ENCODE measurements around the gene PRKCE.

The PRKCE gene

DNA sequence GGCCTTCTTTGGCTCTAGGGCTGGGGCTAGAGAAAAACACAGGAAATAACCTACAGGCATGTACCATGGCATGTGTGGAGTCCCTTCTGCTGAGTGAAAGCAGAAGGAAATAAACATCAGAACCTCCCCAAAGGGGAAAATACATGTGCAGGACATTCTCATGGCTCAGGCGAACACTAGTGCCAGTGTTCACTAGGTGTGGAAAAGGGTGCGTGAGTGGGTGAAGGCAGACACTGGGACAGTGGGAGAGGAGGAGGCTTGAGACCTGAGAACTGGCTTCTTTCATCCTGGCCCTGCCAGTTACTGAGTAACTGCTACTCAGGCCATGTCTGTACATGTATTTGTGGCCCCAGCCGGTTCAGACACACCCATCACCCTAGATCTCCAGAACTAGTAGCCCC lies 268.2 kb downstream of the PRKCE start:
- DNase-seq: no peak

DNA sequence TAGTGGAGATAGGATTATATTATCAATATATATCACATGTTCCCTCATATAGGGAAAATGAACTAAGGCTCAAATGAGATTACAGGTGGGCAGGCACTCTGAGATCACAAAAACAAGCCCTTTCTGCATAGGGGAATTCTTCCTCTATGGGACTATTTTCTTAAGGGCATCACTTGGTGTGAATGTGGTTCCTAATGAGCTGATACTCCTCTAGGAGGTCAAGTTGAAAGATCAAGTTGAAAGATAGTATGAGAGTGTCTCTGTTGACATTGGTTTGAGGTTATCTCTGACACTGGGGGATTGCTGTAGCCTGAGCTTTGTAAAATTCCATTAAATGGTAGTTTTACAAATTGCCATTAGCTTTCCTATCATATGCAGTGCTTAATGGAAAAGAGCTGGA lies 270.4 kb downstream of the PRKCE start:
- no peak for DNase-seq

DNA sequence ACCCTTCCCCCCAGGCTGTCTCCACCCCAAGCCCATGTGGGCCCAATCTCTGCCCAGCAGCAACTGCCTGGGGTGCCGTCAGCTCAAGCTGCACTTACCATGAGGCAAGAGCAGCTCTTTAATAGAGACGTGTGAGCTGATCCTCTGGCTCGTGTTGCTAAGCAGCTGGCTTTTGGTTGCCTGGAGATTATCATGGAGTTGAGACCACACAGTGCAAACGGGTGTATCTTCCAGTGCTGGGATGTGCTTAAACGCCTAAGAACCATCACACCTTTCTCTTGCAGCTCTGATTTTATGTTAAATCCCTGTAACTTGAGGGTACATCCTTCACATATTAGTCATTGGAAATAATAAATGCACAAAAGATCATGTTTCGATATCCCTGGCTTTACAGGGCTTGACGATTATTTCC lies 271.1 kb downstream of the PRKCE start:
- no peak for DNase-seq

DNA sequence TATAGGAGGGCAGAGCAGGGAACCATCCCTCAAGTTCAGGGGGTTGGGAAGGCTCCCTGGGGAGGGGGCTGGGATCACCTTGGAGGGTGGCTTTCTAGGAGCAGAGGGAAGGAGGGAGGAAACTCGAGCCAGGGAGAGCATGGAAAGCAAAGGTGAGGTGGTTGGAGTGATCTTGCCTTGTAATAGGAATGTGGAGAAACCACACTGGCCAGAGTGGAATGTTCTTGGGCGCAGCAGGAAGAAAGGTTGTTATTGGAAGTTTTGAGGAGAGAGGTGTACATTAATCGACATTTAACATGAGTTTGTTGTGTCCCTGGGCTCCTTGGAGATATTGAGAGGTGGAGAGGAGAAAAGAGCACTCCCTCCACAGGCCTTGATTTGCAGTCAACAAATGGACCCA lies 272.2 kb downstream of the PRKCE start:
- no peak for DNase-seq

DNA sequence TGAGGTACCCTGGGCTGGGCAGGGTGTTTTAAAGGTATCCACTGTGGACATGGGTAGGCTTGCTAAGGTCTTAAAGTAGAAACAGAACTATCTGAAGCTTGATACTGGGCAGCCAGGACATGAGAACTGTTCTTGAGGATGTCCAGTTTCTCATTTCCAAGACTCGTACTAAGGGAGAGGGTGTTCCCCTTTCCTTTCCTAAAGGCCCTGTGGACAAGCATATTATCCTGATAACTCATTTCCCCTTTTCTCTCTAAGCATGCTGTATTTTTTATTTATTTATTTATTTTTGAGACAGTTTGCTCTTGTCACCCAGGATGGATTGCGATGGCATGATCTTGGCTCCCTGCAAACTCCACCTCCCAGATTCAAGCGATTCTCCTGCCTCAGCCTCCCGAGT lies 273.6 kb downstream of the PRKCE start:
- no peak for DNase-seq

DNA sequence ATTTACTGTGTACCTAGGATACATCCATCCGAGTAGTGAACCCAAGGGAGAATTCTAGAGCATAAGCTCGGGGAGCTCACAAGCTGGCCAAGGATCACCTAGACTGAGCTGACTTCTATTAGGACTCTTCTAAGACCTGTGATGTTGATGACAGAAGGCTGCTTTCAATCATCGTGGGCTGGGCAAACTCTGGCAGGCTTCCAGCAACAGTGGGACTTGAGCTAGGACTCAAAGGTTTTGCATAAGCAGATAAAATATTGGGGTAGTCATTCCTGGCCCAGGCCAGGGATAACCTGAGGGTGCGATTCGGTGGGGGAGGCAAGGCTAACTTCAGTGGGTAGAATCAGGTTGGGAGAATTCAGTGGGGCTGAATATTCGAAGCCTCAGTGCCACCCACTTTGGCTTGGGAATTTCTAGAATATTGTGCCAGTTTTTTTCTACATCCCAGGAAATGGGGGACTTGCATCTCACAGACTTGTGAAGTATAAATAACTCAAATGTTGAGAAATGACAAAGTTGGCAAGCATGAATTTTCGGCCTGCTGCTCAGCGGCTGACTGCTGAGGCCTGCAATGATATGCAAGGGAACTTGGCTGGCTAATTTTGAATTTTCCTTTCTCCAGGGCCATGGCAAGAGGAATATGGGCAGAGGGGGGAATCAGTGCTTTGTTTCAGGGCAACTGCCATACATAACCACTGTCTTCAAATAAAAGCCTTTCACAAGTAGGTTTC lies 274.3 kb downstream of the PRKCE start:
- DNase-seq: no peak

DNA sequence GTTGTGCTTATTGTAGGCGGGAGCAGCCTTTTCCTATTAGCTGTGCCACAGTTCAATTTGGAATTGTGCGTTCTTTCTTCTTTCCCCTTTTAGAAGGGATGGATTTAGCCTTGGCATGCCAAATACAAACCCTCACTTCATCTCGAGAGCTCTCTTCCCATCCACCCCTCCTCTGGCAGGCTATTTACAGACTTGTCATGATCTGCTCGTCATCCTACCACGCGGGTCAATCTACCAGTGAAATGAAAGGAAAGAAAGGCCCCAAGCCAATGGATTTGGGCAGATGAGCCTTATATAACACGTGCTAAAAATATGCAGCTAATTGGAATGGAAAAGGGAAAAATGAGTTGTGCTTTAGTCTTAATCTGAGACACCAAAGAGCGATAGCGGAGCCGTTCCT lies 277.5 kb downstream of the PRKCE start:
- DNase-seq: no peak

DNA sequence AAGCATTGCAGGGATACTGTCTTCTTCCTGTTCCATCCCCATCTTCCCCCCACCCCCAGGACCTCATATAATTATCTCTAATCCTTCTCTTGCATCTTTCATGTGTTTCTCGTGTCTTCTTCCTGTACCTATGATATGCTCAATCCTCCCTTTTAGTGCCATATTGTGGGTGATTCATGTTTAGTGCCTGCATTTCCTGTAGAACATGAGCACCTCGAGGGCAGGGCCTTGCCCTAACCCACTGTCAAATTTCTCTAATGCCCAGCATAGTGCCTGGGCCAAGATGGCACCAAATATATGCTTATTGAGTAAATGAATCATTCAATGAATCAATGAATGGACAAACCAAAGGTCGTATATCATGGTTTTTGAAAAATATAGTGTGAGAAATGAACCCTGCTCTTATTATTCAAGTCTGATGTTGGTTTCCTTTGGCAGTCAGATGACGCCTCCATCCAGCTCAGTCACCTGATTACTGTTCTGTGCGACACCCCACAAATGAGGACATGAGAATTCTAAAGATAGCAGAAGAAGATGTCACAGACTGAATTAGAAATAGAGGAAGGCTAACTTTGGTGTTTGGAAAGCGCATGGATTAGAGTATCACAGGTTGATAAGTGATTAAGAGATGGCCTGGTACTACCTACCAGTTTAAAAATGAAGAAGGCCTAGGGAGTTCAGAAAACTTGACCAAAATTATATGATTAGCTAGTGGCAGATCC lies 278.4 kb downstream of the PRKCE start:
- no peak for DNase-seq

DNA sequence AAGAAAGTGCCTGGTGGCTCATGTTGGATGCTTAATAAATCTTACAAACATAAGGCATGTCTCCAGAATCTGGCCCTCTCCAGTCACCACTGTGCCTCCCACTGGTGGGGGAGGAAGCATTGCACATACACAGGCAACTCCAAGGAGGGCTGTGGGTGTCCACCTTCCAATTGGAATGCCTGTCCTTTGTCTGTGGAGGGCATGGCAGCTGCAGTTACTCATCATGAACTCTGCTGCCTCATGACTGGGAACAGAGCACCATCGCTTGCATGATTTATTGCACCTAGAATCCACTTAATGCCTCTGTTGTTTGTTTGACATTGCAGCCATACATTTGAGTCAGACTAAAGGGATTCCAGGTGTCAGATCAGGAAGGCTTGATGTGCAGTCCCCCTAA lies 278.9 kb downstream of the PRKCE start:
- DNase-seq: peak; percentile 54

DNA sequence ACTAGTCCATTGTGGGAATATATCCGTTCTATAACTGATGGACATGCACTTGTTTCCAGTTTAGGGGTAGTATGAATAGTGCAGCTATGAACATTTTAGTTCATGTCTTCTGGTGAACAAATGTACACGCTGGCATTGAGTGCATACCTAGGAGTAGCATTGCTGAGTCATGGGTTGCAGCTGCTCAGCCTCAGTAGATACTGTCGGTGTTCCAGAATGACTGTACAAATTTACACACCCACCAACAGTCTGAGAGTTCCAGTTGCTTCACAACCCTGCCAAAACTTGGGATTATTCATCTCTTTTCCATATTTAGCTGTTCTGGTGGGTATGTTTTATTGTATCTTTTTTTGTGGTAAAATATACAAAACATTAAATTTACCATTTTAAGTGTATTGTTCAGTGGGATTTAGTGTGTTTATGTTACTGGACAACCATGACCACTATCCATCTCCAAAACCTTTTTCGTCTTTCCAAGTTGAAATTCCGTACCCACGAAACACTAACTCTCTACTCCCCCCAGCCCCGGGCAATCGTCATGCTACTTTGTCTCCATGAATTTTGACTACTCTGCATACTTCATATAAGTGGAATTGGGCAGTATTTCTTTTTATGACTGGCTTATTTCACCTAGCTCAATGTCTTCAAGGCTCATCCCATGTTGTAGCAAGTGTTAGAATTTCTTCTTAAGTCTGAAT lies 281.0 kb downstream of the PRKCE start:
- DNase-seq: no peak

DNA sequence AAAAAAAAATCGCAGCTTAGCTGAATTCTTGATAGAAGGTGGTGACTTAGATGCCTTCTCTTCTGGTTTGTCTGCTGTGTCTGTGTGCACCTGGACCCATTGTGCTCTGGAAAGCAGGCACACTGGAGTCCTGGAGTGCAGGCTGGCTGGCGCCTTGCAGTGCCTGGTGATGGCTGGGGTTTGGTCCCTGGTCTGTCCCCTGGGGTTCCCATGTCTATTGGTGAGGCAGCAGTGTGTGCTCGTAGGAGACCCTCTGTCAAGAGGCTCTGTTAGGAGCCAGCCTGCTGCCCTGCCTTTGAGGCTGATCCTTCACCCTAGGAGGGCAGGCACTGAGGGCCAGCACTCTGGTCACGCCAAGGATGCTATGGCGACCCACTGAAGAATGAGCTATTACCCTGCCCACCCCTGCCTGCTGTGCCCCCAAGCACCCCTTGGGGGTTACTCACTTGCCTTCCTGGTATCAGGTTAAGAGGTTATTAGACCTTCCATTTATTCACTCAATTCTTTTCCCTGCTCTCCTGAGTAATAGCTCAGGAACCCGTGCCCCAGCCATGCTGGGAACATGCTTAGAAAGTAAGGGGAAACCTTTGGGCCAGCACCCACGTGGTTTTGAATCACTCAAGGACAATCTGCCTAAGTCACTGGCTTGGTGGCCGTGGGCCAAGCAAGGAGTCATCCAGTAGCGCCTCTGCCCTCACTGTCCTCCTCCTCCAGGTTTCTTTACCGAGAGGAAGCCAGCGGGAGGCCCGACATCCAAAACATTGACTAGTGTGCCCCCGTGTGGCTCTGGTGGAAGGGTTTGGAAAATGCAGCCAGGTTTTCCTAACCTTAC lies 284.5 kb downstream of the PRKCE start:
- DNase-seq: peak; percentile 93

DNA sequence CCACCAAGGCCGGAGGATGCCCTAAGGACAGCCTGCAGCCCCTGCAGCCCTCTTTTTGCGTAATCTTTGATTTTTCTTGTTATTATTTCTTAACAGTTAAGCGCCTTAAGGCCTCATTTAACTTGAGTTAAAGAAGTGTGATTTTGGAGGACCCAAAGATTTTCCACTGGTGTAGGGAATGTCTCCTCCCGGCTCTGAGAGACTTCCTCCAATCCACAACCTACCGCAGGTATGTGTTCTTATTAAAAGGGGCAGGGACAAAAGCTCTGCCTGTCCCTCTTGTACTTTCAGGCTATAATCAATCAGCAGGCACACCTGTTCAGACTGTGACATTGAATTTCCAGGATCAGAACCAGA lies 285.1 kb downstream of the PRKCE start:
- no peak for DNase-seq

DNA sequence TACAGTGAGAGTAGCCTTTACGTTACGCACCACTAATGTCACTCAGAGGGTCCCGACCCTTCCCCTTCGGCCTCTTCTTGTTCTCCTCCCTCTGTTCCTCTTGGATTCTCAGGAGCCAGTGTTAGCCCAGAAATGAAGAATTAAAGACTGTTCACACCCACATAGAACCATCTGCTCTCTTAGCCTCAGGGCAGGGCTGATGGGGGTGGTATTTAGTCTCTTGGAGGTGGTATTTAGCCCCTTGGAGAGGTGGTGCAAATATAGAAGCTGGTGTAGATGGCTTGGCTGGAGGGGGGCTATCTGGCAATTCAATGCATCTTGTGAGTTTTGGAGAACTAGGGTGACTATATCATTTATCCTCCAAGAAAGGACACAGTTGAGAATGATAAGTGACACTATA lies 286.5 kb downstream of the PRKCE start:
- no peak for DNase-seq

DNA sequence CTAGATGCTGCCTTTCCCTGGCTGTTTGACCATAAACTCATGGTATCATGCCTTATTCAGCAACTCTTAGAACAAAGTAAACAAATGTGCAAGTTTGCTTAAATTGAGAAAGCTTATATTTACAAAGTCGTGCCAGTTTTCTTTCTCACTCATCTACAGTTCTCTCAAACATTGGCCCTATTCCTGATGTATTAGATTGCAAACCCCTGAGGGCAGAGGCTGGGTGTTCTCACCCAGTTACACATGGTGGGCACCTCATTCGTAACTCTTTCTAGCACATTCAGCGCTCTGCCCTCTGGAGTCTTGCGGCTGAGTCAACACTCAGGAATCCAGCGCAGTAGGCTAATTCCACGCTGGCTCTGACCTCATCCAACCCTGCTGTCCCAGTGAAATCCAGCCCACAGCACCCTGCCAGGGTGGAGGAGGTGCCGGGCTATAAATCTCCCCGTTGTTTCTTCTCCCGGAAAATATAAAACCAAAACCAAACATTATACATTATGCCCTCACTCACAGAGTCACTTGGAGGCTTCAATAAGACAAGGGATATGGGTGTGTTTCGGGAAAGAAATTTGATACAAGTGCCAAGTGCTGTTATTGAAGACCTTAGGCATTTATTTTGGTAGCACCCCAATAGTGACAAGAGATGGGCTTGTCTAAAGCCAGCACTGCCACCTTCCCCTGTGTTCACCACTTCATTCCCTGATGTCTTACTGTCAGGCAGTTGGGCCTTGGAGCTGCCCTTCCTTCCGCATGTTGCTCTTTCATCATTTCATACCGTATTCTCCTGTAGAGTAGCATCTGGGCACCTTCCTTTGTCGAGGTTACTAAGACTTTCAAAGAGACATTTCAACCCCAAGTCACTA lies 287.4 kb downstream of the PRKCE start:
- peak; percentile 99 for DNase-seq

DNA sequence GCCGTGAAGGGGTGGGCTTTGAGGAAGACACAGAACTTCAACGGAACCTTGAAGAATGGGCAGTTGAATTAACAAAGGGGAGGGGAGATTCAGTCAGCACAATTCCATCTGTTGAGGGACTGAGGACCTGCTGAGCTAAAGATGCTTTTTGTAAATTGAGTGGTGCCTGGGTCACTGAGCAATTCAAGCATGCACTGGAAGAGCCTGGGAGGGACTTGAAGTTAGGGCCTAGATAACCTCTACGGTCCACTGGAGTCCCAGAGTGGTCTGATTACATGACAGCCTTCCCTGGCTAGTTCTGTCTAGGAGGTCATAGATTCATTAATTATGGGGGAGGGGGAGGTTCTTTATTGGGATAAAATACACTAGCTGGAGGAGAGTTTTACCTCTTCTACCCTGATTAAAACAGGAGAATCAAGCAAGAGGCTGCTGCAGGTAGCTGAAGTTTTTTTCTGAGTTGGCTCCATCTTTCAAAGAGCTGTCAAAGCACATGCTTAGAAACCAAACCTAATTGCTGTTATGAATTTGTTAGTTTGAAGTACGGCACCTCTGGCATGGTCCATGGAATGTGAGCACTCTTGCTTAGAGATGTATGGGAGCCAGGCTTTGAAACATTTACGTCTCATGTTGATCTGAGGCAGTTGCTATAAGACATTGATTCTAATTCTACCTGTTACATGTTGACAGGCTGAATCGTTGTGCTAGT lies 290.2 kb downstream of the PRKCE start:
- DNase-seq: no peak

DNA sequence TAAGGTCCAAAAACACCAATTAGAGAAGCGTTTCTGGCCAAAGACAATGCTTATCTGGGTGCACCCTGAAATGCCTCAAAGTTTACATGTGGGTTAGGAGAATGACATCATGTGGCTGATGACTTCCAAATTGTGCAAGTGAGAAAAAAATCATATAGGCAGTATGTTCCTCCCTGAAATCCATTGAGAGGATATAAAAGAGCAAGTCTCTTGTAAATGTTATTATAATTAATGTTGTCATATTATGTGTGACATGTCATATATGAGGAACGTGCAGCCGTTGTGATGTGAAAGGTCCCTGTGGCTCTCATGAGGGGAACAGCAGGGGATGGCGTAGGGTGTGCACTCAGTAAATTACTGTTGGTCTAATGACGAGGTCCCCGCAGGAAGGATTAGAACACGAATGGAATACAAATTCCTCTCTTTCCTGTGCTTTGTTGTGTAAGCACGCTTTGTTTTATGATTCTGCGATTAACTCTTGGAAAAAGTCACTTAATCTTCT lies 290.8 kb downstream of the PRKCE start:
- DNase-seq: peak; percentile 34

DNA sequence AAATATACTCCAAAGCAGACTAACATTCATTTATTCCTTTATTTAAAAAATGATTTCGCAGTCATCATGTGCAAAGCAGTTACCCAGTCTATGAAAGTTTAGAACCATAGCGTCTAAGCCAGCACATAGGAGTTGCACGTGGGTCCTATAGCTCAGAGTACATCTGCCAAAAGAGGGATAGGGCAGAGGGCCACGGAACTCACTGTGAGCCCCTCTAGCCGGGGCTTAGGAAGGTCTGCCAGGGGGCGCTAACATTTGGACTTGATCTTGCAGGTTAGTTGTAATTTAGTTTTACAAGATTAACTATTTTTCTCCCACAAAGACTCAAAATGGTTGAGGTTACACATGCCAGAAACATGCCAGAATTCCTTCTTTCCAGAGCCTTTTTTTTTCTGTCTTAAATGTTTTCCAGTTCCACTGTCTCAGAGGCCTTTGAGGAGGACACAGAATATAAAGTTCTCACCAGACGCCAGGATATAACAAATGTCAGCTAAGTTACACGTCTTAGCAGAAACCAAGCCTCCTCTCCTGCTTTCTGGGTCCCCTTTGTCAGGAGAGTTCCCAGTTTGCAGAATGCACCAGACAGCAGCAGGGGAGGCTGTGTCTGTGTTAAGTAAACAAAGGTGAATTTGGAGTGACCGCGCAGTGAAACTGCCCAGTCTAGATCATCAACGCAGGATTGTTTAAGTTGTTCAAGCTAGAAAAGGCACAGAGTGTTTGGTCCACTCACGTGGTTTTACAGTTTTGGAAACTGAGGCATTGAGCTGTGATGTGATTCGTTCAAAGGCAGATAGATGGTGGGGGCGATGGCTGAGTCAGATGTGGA lies 292.0 kb downstream of the PRKCE start:
- DNase-seq: no peak

DNA sequence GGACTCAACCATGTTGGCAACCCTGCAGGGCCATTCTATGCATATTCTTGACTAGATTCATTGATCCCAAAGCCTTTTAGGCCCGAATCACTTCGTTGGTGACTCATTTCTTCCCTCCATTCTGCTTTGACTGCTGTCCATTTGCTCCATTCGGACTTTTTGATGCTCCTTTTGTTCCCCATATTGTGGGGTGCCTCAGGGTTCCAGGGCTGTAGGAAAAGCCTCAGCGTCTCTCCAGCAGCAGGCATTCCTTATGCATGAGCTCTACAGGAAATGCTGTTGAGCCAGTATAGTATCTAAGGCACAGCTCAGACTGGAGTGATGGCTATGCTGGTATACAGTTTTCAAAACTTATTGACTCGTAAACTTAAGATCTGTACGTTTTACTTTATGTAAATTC lies 292.6 kb downstream of the PRKCE start:
- peak; percentile 89 for DNase-seq

DNA sequence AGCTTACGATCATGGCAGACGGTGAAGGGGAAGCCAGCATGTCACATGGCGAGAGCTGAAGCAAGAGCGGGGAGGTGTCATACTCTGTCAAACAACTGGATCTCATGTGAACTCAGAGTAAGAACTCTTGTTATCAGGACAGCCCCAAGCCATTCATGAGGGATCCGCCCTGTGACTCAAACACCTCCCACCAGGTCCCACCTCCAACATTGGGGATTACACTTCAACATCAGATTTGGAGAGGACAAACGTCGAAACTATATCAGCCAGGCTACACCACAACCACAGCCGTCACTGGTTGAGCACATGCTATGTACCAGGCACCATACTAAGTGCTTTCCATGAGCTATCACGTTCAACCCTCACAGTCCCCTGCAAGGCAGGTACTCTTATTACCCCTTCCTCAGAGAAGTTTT lies 293.8 kb downstream of the PRKCE start:
- peak; percentile 38 for DNase-seq

DNA sequence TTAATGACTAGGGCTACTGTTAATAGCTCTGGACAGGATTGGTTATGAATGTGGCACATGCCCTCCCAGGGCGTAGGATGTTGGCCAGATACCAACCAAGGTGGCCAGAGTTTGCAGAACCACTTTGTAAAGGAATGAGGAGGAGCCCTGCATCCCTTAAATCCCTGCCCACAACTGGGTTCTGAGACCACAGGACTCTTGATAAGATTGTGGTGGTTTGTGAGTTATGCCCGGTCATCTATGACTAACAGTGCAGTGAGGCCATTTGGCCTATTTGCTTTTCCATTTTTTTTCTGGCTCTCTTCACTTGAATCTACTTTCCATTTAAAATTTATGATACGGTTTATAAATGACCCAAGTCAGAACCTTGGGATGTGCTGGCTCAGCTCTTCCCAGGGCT lies 294.5 kb downstream of the PRKCE start:
- DNase-seq: peak; percentile 99

Data from NCI-H226 (cell line).